Measurements from ENCODE around the gene SF3A2. TPM values are rescaled to one million over a fixed set of nuclear protein-coding genes. Genes with fewer than 3 reads are reported as not detected.

Gene SF3A2
- total and polyA plus RNA-seq, 10 of the 15 experiments (the other 5 are each of a cell fraction or from before 2014, with no cell fraction given): 0.33 to 143 (median 30.6) TPM

- TF ChIP-seq SMARCA5 (IDR thresholded peaks at IDR 0.05) (no peak), ZBTB11 (CRISPR knock-in tag; IDR thresholded peaks at IDR 0.05) (no peak), EZH2 (IDR thresholded peaks at IDR 0.05; ENCODE audit: borderline replicate concordance, control insufficient read depth, low read depth, low read length) (no peak), SPI1 (IDR thresholded peaks at IDR 0.05; ENCODE audit: borderline replicate concordance, insufficient read depth, low read depth, low read length) (peak; percentile 7; the same call in 1 of the 2 replicates), MXI1 (IDR thresholded peaks at IDR 0.05; ENCODE audit: low read depth, low read length) (no peak), ATF3 (IDR thresholded peaks at IDR 0.05; ENCODE audit: borderline replicate concordance, extremely low read depth, low read depth, low read length) (no peak), SMC3 (IDR thresholded peaks at IDR 0.05; ENCODE audit: borderline replicate concordance, low read length) (peak; percentile 28; the same call in 1 of the 2 replicates), BACH1 (IDR thresholded peaks at IDR 0.05; ENCODE audit: borderline replicate concordance) (no peak), ASH2L (IDR thresholded peaks at IDR 0.05; ENCODE audit: borderline replicate concordance, low read depth) (no peak), ZNF217 (IDR thresholded peaks at IDR 0.05) (no peak), E2F8 (IDR thresholded peaks at IDR 0.05; ENCODE audit: low read depth, partially characterized antibody) (no peak), ZBTB33 (IDR thresholded peaks at IDR 0.05) (no peak), GATAD2B (conservative IDR thresholded peaks at IDR 0.05; ENCODE audit: low read depth) (no peak), SREBF2 (IDR thresholded peaks at IDR 0.05; ENCODE audit: low read length) (no peak), RAD21 (IDR thresholded peaks at IDR 0.05; ENCODE audit: insufficient read depth, low read depth, low read length) (peak; percentile 50), BHLHE40 (IDR thresholded peaks at IDR 0.05; ENCODE audit: borderline replicate concordance in 1 of 2, low read depth in 2 of 2, low read length in 1 of 2) (no peak), CREM (IDR thresholded peaks at IDR 0.05; ENCODE audit: low read depth) (peak; percentile 21; the same call in 1 of the 2 replicates), RB1 (IDR thresholded peaks at IDR 0.05; ENCODE audit: borderline replicate concordance) (no peak), CBX5 (IDR thresholded peaks at IDR 0.05; ENCODE audit: low read depth) (no peak), ETV6 (conservative IDR thresholded peaks at IDR 0.05 in 1 of 2, IDR thresholded peaks at IDR 0.05 in 1 of 2; ENCODE audit: borderline replicate concordance in 1 of 2, low read depth in 1 of 2) (no peak)
Observed at GRCh38 chr19:2261438-2262172, 25.0 kb downstream of the SF3A2 start (continued).
